Adipocyte (in vitro differentiated cells): ENCODE data around the gene CAMK1D.
"Not testable (repeated sequence)": the region's sequence is repeated elsewhere in the genome, so short reads cannot be mapped to it uniquely, and the experiment has no call there.

Source experiments
- DNase-seq: peaks from one replicate; pipeline ENCODE4 v3.0.0-alpha.2; 2015; ENCODE audit warnings: low read depth
- H3K27me3 ChIP-seq: replicated peaks from 2 replicates; pipeline ENCODE4 v1.7.0; 2013; ENCODE audit warnings: mild to moderate bottlenecking, low read length, moderate library complexity; ENCODE audit not compliant: control insufficient read depth, insufficient read depth
- H3K36me3 ChIP-seq: 2 replicates; pipeline ENCODE4 v1.7.0; 2013; ENCODE audit warnings: low read length, mild to moderate bottlenecking, moderate library complexity; ENCODE audit not compliant: control insufficient read depth, insufficient read depth, severe bottlenecking
- H3K4me1 ChIP-seq: 2 replicates; pipeline ENCODE4 v1.7.0; 2013; ENCODE audit warnings: mild to moderate bottlenecking, low read length, moderate library complexity; ENCODE audit not compliant: control insufficient read depth, insufficient read depth
- H3K4me3 ChIP-seq: 2 replicates; pipeline ENCODE4 v1.7.0; 2013; ENCODE audit warnings: mild to moderate bottlenecking, low read length, moderate library complexity
- H3K9ac ChIP-seq: 2 replicates; pipeline ENCODE4 v1.7.0; 2013; ENCODE audit warnings: mild to moderate bottlenecking, low read length, moderate library complexity
- H3K9me3 ChIP-seq: 2 replicates; pipeline ENCODE4 v1.7.0; 2013; ENCODE audit warnings: mild to moderate bottlenecking, low read length, moderate library complexity; ENCODE audit not compliant: control insufficient read depth

CAMK1D gene

GRCh38 chr10:12849319-12850181 is 500.2 kb downstream of the CAMK1D start:
- peaks cover 29% of the 10 kb centered on the region for H3K27me3 ChIP-seq
- H3K4me3 ChIP-seq: no peak overlapping the region
- no peak for DNase-seq
- no peaks in the 10 kb centered on the region for H3K36me3 ChIP-seq
- H3K9ac ChIP-seq: no peak overlapping the region
- peaks cover 17% of the 10 kb centered on the region for H3K4me1 ChIP-seq
- no peaks in the 10 kb centered on the region for H3K9me3 ChIP-seq

DNA sequence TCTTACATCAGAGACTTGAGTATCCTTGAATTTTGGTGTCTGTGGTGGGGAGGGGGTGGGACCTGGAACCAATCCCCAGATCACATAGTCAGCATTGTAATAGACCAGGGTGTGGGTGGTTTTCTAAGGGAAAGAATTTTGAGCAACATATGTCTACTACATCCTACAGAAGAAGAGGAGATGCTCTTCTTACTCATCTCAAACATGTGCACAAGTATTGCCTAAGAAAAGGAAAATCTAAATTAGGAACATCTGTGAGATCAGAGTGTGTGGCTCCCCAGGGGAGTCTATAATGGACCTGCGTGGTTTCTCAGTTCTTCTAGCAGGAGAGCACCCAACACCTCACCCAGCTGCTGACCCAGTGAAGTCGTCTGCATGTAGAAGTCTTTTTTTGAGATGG is 503.3 kb downstream of the CAMK1D start:
- Histone ChIP-seq H3K4me3 (no peak overlapping the region), H3K36me3 (no peaks in the 10 kb centered on the region)

GRCh38 chr10:12854988-12855387 is 505.6 kb downstream of the CAMK1D start:
- no peaks in the 10 kb centered on the region for H3K36me3 ChIP-seq
- no peak overlapping the region for H3K4me3 ChIP-seq
- peaks cover 20% of the 10 kb centered on the region for H3K27me3 ChIP-seq
- H3K9me3 ChIP-seq: no peaks in the 10 kb centered on the region
- H3K9ac ChIP-seq: no peak overlapping the region
- no peak for DNase-seq
- no peaks in the 10 kb centered on the region for H3K4me1 ChIP-seq

More for the DNA sequence above, 503.3 kb downstream of the CAMK1D start:
- Histone ChIP-seq H3K9me3 (no peaks in the 10 kb centered on the region), H3K4me1 (peaks cover 5% of the 10 kb centered on the region), H3K9ac (no peak overlapping the region), H3K27me3 (peaks cover 34% of the 10 kb centered on the region)
- DNase-seq: peak; percentile 40

GRCh38 chr10:12862459-12862858 is 513.1 kb downstream of the CAMK1D start:
- no peak overlapping the region for H3K9ac ChIP-seq
- no peak for DNase-seq
- no peaks in the 10 kb centered on the region for H3K4me1 ChIP-seq
- peaks cover 4% of the 10 kb centered on the region for H3K9me3 ChIP-seq
- H3K27me3 ChIP-seq: peaks cover 3% of the 10 kb centered on the region
- H3K36me3 ChIP-seq: no peaks in the 10 kb centered on the region
- H3K4me3 ChIP-seq: no peak overlapping the region

DNA sequence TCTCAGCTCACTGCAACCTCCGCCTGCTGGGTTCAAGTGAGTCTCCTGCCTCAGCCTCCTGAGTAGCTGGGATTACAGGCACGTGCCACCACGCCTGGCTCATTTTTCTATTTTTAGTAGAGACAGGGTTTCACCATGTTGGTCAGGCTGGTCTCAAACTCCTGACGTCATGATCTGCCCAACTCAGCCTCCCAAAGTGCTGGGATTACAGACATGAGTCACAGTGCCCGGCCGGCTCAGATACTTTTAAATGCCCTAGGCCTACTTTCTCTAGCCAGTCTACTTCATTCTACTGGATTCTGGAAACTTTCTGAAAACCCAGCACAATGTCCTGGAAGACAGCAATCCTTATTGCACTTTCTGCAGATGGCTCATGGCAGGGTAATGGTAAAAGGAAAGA is 516.2 kb downstream of the CAMK1D start:
- DNase-seq, H3K4me3 ChIP-seq, H3K9ac ChIP-seq: not testable (repeated sequence)

GRCh38 chr10:12868229-12868628 is 518.9 kb downstream of the CAMK1D start:
- no peaks in the 10 kb centered on the region for H3K4me1 ChIP-seq
- no peak overlapping the region for H3K4me3 ChIP-seq
- DNase-seq: no peak
- no peak overlapping the region for H3K9ac ChIP-seq
- H3K36me3 ChIP-seq: no peaks in the 10 kb centered on the region
- no peaks in the 10 kb centered on the region for H3K9me3 ChIP-seq
- peaks cover 18% of the 10 kb centered on the region for H3K27me3 ChIP-seq

More for the DNA sequence above, 516.2 kb downstream of the CAMK1D start:
- not testable (repeated sequence) for H3K27me3 ChIP-seq, H3K4me1 ChIP-seq, H3K36me3 ChIP-seq, H3K9me3 ChIP-seq

DNA sequence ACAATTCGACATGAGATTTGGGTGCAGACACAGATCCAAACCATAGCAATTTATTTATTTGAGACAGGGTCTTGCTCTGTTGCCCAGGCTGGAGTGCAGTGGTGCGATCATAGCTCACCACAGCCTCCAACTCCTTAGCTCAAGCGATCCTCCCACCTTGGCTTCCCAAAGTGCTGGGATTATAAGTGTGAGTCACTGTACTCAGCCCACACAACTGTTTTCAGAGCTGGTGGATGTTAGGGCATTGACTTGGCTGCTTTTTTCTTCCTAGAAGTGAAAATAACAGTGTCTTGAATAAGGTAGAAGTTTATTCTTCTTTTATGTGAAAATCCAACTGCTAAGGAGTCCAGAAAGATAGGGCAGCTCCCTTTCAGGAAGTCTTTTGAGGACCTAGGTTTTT is 520.1 kb downstream of the CAMK1D start:
- Histone ChIP-seq H3K4me3 (no peak overlapping the region), H3K4me1 (no peaks in the 10 kb centered on the region), H3K36me3 (no peaks in the 10 kb centered on the region), H3K27me3 (peaks cover 29% of the 10 kb centered on the region), H3K9me3 (no peaks in the 10 kb centered on the region), H3K9ac (no peak overlapping the region)
- DNase-seq: no peak

- DNase-seq: no peak
- Histone ChIP-seq H3K4me3 (no peak overlapping the region), H3K36me3 (no peaks in the 10 kb centered on the region), H3K9ac (no peak overlapping the region), H3K4me1 (peaks cover 3% of the 10 kb centered on the region), H3K27me3 (peaks cover 31% of the 10 kb centered on the region), H3K9me3 (no peaks in the 10 kb centered on the region)
These were observed 523.2 kb downstream of the CAMK1D start for GRCh38 chr10:12872577-12872976.

DNA sequence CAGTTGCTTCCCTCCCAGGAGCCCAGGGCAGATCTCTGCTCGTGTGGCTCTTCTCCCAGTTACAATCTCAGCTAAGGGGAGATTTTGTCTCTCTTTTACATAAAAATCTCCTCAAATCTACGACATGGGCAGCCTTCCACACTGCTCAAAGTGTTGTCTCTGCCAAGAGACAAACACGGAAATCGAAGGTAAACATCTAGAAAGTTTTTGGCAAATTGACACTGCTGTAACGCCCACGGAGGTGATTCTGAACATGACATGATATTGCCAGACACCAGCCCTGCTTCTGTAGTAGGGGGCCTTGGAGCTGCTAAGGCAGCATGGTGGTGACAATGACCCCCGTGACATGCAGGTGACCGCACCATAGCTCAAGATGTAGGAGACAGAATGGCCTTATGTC is 523.8 kb downstream of the CAMK1D start:
- no peak for DNase-seq
- peaks cover 3% of the 10 kb centered on the region for H3K4me1 ChIP-seq
- no peak overlapping the region for H3K4me3 ChIP-seq
- H3K9ac ChIP-seq: no peak overlapping the region
- no peaks in the 10 kb centered on the region for H3K36me3 ChIP-seq
- H3K27me3 ChIP-seq: peaks cover 31% of the 10 kb centered on the region
- no peaks in the 10 kb centered on the region for H3K9me3 ChIP-seq

- peaks cover 4% of the 10 kb centered on the region for H3K9me3 ChIP-seq
- no peak overlapping the region for H3K9ac ChIP-seq
- H3K36me3 ChIP-seq: no peaks in the 10 kb centered on the region
- peaks cover 39% of the 10 kb centered on the region for H3K27me3 ChIP-seq
- no peak overlapping the region for H3K4me3 ChIP-seq
- H3K4me1 ChIP-seq: peaks cover 3% of the 10 kb centered on the region
- DNase-seq: no peak
These were observed 525.2 kb downstream of the CAMK1D start for GRCh38 chr10:12874501-12874900.

- Histone ChIP-seq H3K4me3 (no peak overlapping the region), H3K9me3 (peaks cover 5% of the 10 kb centered on the region), H3K27me3 (peaks cover 44% of the 10 kb centered on the region), H3K4me1 (peaks cover 3% of the 10 kb centered on the region), H3K36me3 (no peaks in the 10 kb centered on the region), H3K9ac (no peak overlapping the region)
- peak; percentile 79 for DNase-seq
These were observed 525.8 kb downstream of the CAMK1D start for GRCh38 chr10:12875100-12875499.

DNA sequence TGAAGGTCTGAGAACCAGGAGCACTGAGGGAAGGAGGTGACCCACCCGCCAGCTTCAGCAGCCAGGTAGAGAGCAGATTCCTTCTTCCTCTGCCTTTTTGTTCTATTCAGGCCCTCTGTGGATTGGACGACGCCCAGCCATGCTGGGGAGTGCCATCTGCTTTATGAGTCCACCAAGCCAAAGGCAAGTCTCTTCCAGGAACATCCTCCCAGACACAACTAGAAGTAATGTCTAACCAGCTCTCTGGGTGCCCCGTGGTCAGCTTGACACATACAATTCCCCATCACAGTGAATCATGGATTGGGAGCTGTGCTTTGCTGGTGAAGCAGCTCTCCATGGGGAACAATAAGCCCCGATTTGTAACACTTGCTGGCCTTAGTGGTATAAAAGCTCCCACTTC is 526.9 kb downstream of the CAMK1D start:
- Histone ChIP-seq H3K36me3 (no peaks in the 10 kb centered on the region), H3K4me3 (no peak overlapping the region), H3K9me3 (peaks cover 5% of the 10 kb centered on the region), H3K4me1 (peaks cover 3% of the 10 kb centered on the region), H3K27me3 (peaks cover 39% of the 10 kb centered on the region), H3K9ac (no peak overlapping the region)
- DNase-seq: no peak
